ENCODE results near the gene NTRK3. TPM values are rescaled to one million over a fixed set of nuclear protein-coding genes. Genes with fewer than 3 reads are reported as not detected.
A peak's percentile ranks its signal among the peaks of the same experiment; 100 is the strongest.

NTRK3 gene
- total RNA-seq, 2 donors from 2014 or later: 3.3 to 6.9 TPM

GRCh38 chr15:87887177-87887576 lies 369.4 kb downstream of the NTRK3 start:
- DNase-seq: no peak
- intact Hi-C loops (cut with DNase I): no loop called here
- no peak for ATAC-seq

- DNase-seq (no peak), ATAC-seq (no peak)
- intact Hi-C loops (cut with DNase I): no loop called here
These were observed 375.5 kb downstream of the NTRK3 start for GRCh38 chr15:87881026-87881425.

- intact Hi-C loops (cut with DNase I): no loop called here
- ATAC-seq (no peak), DNase-seq (no peak)
These were observed 378.6 kb downstream of the NTRK3 start for GRCh38 chr15:87877822-87878542.

- intact Hi-C loops (cut with DNase I): no loop called here
- DNase-seq (peak; percentile 44), ATAC-seq (peak; percentile 81 to 94)
These were observed 379.3 kb downstream of the NTRK3 start for GRCh38 chr15:87877114-87877810.

GRCh38 chr15:87874896-87875711 lies 381.4 kb downstream of the NTRK3 start:
- ATAC-seq (peak in 1 of 2 donors; percentile 48), DNase-seq (no peak)

GRCh38 chr15:87873516-87873915 lies 383.0 kb downstream of the NTRK3 start:
- ATAC-seq: no peak
- DNase-seq: no peak
- intact Hi-C loops (cut with DNase I): no loop called here

More at GRCh38 chr15:87874896-87875711, 381.4 kb downstream of the NTRK3 start:
- intact Hi-C loops (cut with DNase I): no loop called here

- no peak for ATAC-seq
- intact Hi-C loops (cut with DNase I): no loop called here
- DNase-seq: no peak
These were observed 384.7 kb downstream of the NTRK3 start for GRCh38 chr15:87871731-87872320.

GRCh38 chr15:87871258-87871681 lies 385.3 kb downstream of the NTRK3 start:
- intact Hi-C loops (cut with DNase I): no loop called here
- ATAC-seq: no peak
- DNase-seq: no peak

- DNase-seq: no peak
- ATAC-seq: no peak
- intact Hi-C loops (cut with DNase I): no loop called here
These were observed 389.6 kb downstream of the NTRK3 start for GRCh38 chr15:87866961-87867360.

- intact Hi-C loops (cut with DNase I): no loop called here
- no peak for ATAC-seq
- DNase-seq: no peak
These were observed 393.4 kb downstream of the NTRK3 start for GRCh38 chr15:87863152-87863551.

GRCh38 chr15:87860743-87861142 lies 395.8 kb downstream of the NTRK3 start:
- intact Hi-C loops (cut with DNase I): no loop called here
- DNase-seq: no peak
- ATAC-seq: no peak

- no peak for DNase-seq
- no peak for ATAC-seq
- intact Hi-C loops (cut with DNase I): no loop called here
These were observed 397.9 kb downstream of the NTRK3 start for GRCh38 chr15:87858651-87859050.

GRCh38 chr15:87851497-87851896 lies 405.0 kb downstream of the NTRK3 start:
- ATAC-seq (peak; percentile 77 to 93), DNase-seq (no peak)
- intact Hi-C loops (cut with DNase I): no loop called here

GRCh38 chr15:87850916-87851315 lies 405.6 kb downstream of the NTRK3 start:
- no peak for DNase-seq
- ATAC-seq: peak; percentile 79 to 89
- intact Hi-C loops (cut with DNase I): no loop called here

- no peak for DNase-seq
- intact Hi-C loops (cut with DNase I): loop anchor here in 1 of 2 donors (10.0 kb wide), 1 partner anchor 784 kb away; no protein-coding TSS in a partner anchor
- ATAC-seq: no peak
These were observed 407.4 kb downstream of the NTRK3 start for GRCh38 chr15:87849181-87849580.

- intact Hi-C loops (cut with DNase I): loop anchor here in 1 of 2 donors (10.0 kb wide), 1 partner anchor 783 kb away; no protein-coding TSS in a partner anchor
- ATAC-seq (no peak), DNase-seq (no peak)
These were observed 408.5 kb downstream of the NTRK3 start for GRCh38 chr15:87848012-87848411.

- intact Hi-C loops (cut with DNase I): loop anchor here in 1 of 2 donors (10.0 kb wide), 1 partner anchor 782 kb away; no protein-coding TSS in a partner anchor
- ATAC-seq (no peak), DNase-seq (no peak)
These were observed 409.8 kb downstream of the NTRK3 start for GRCh38 chr15:87846746-87847145.

- ATAC-seq (no peak), DNase-seq (no peak)
- intact Hi-C loops (cut with DNase I): loop anchor here in 1 of 2 donors (10.0 kb wide), 1 partner anchor 779 kb away; no protein-coding TSS in a partner anchor
These were observed 413.2 kb downstream of the NTRK3 start for GRCh38 chr15:87843312-87843711.

GRCh38 chr15:87841426-87841998 lies 415.0 kb downstream of the NTRK3 start:
- ATAC-seq: no peak
- intact Hi-C loops (cut with DNase I): loop anchor here in 1 of 2 donors (10.0 kb wide), 1 partner anchor 777 kb away; no protein-coding TSS in a partner anchor

More at GRCh38 chr15:87841426-87841998, 415.0 kb downstream of the NTRK3 start:
- DNase-seq: no peak
